ENCODE results near the gene PTPRR. TPM values are rescaled to one million over a fixed set of nuclear protein-coding genes. Genes with fewer than 3 reads are reported as not detected.

Gene PTPRR
- total RNA-seq, 1 experiment from 2014 or later = 6.9 TPM

- peak; percentile 98 for DNase-seq (ENCODE audit: low read depth)
Observed at GRCh38 chr12:70645494-70646317, 274.8 kb downstream of the PTPRR start.

- peak; percentile 78 for DNase-seq (ENCODE audit: low read depth)
Observed at GRCh38 chr12:70644861-70645260, 275.7 kb downstream of the PTPRR start.

- peak; percentile 79 for DNase-seq (ENCODE audit: low read depth)
Observed at GRCh38 chr12:70643939-70644338, 276.6 kb downstream of the PTPRR start.

GRCh38 chr12:70641691-70642090 lies 278.8 kb downstream of the PTPRR start:
- peak; percentile 60 for DNase-seq (ENCODE audit: low read depth)

GRCh38 chr12:70640901-70641300 lies 279.6 kb downstream of the PTPRR start:
- no peak for DNase-seq (ENCODE audit: low read depth)

GRCh38 chr12:70639535-70639934 lies 281.0 kb downstream of the PTPRR start:
- DNase-seq (ENCODE audit: low read depth) = no peak

- DNase-seq (ENCODE audit: low read depth) = peak; percentile 80
Observed at GRCh38 chr12:70638639-70639360, 281.7 kb downstream of the PTPRR start.

GRCh38 chr12:70637303-70638085 lies 283.0 kb downstream of the PTPRR start, which contains the start of gene PTPRB:
PTPRB (minus strand) TSS chr12:70637429; CDS start chr12:70637395, 34 bp downstream.
- DNase-seq (ENCODE audit: low read depth) = no peak

GRCh38 chr12:70635755-70636154 lies 284.8 kb downstream of the PTPRR start:
- no peak for DNase-seq (ENCODE audit: low read depth)

GRCh38 chr12:70628701-70629480 lies 291.6 kb downstream of the PTPRR start:
- DNase-seq (ENCODE audit: low read depth) = peak; percentile 86

- DNase-seq (ENCODE audit: low read depth) = peak; percentile 55
Observed at GRCh38 chr12:70627677-70628076, 292.9 kb downstream of the PTPRR start.

- DNase-seq (ENCODE audit: low read depth) = no peak
Observed at GRCh38 chr12:70626180-70626579, 294.4 kb downstream of the PTPRR start.

GRCh38 chr12:70619471-70620152 lies 300.9 kb downstream of the PTPRR start:
- peak; percentile 82 for DNase-seq (ENCODE audit: low read depth)

- DNase-seq (ENCODE audit: low read depth) = no peak
Observed at GRCh38 chr12:70618371-70618770, 302.2 kb downstream of the PTPRR start.

GRCh38 chr12:70617450-70617849 lies 303.1 kb downstream of the PTPRR start:
- DNase-seq (ENCODE audit: low read depth) = no peak

- no peak for DNase-seq (ENCODE audit: low read depth)
Observed at GRCh38 chr12:70615174-70615866, 305.2 kb downstream of the PTPRR start.

GRCh38 chr12:70609739-70610491 lies 310.6 kb downstream of the PTPRR start:
- DNase-seq (ENCODE audit: low read depth) = peak; percentile 45

GRCh38 chr12:70609203-70609602 lies 311.3 kb downstream of the PTPRR start:
- peak; percentile 24 for DNase-seq (ENCODE audit: low read depth)

- DNase-seq (ENCODE audit: low read depth) = no peak
Observed at GRCh38 chr12:70608184-70608583, 312.4 kb downstream of the PTPRR start.

Data from M059J (cell line).